K562 (cell line): ENCODE measurements around the gene SMARCA1. TPM values are rescaled to one million over a fixed set of nuclear protein-coding genes. Genes with fewer than 3 reads are reported as not detected.

Source experiments
- ATAC-seq: fragments of 200-7000 bp; cut with Tn5 transposase; 3 replicates; pipeline ENCODE4 v1.9.1; 2020; ENCODE audit warnings: moderate library complexity
- BruUV-seq: library from RNA; stranded (reverse); fragments of 400-500 nt; replicated peaks from 2 replicates; lab custom pipeline; 2021; lab: Mats Ljungman, UMichigan
- CTCF ChIA-PET: fragments of 300-600 bp; formaldehyde crosslinking; extraction: SDS; loops from one replicate; lab custom pipeline; 2021; ENCODE audit warnings: low intra/inter-chr PET ratio; lab: Yijun Ruan, JAX
- POLR2A ChIA-PET: fragments of 300-600, 350-650 bp; sonication (Branson Sonifier 250); formaldehyde crosslinking; extraction: SDS; loops from one replicate; lab custom pipeline; 2021; ENCODE audit warnings: antibody characterized with exemption, inconsistent platforms; lab: Yijun Ruan, JAX
- DNase-seq, 4 experiments: peaks; one replicate each; pipeline versions ENCODE4 v3.0.0 to v3.0.0-alpha.2; 2011 to 2018; ENCODE audit warnings: low spot score in 3 of 4, mixed read lengths in 3 of 4; ENCODE audit errors: extremely low read depth in 1 of 4
- FAIRE-seq: peaks from 2 replicates; lab custom pipeline; 2011; peaks lifted over from hg19 to GRCh38; lab: Jason Lieb, UNC
- H2AFZ ChIP-seq: 2 replicates; pipeline ENCODE4 v1.6.0; 2011; ENCODE audit warnings: low read depth, low read length, control low read depth, inconsistent platforms
- H3K27ac ChIP-seq: fragments of 200-600 bp; 3 replicates; pipeline ENCODE4 v1.8.0; 2011; ENCODE audit warnings: low read depth, mild to moderate bottlenecking, control low read depth, inconsistent platforms, low read length, moderate library complexity, mixed read lengths; ENCODE audit errors: extremely low read depth
- H3K27me3 ChIP-seq, 2 experiments: fragments of 300-600 bp in 1 of 2; 2 replicates in 1 of 2; 3 replicates in 1 of 2; pipeline versions ENCODE4 v1.6.0 to v1.8.0; 2011; ENCODE audit warnings: inconsistent platforms in 2 of 2, low read length in 2 of 2, mild to moderate bottlenecking in 1 of 2, mixed read lengths in 1 of 2, moderate library complexity in 1 of 2; ENCODE audit not compliant: control insufficient read depth in 2 of 2, insufficient read depth in 2 of 2
- H3K36me3 ChIP-seq: fragments of 300-600 bp; 3 replicates; pipeline ENCODE4 v1.8.0; 2011; ENCODE audit warnings: mild to moderate bottlenecking, low read length, inconsistent platforms; ENCODE audit not compliant: control insufficient read depth, insufficient read depth
- H3K4me1 ChIP-seq, 2 experiments: fragments of 200-600 bp in 1 of 2; replicated peaks in 1 of 2; 2 replicates in 1 of 2; 3 replicates in 1 of 2; pipeline versions ENCODE4 v1.5.1 to v1.8.0; 2011; ENCODE audit warnings: inconsistent platforms in 2 of 2, low read length in 2 of 2, mild to moderate bottlenecking in 1 of 2, mixed read lengths in 1 of 2, moderate library complexity in 1 of 2; ENCODE audit not compliant: control insufficient read depth in 2 of 2, insufficient read depth in 2 of 2
- H3K4me2 ChIP-seq: 2 replicates; pipeline ENCODE4 v1.6.1; 2011; ENCODE audit warnings: low read length, control low read depth, inconsistent platforms, mixed read lengths; ENCODE audit not compliant: insufficient read depth
- H3K4me3 ChIP-seq: fragments of 200-600 bp; sonication (generic), shearing (Covaris generic); 2 replicates; pipeline ENCODE4 v1.5.1; 2016; ENCODE audit warnings: control low read depth, inconsistent platforms
- H3K79me2 ChIP-seq: fragments of 200-600 bp; 3 replicates; pipeline ENCODE4 v1.8.0; 2011; ENCODE audit warnings: low read length, inconsistent platforms; ENCODE audit not compliant: control insufficient read depth, insufficient read depth
- H3K9ac ChIP-seq, 2 experiments: 2 replicates each; pipeline versions ENCODE4 v1.6.0 to v1.6.1; 2011; ENCODE audit warnings: low read depth in 2 of 2, low read length in 2 of 2, control low read depth in 1 of 2, inconsistent platforms in 1 of 2, mild to moderate bottlenecking in 1 of 2, mixed read lengths in 1 of 2; ENCODE audit not compliant: insufficient read depth in 1 of 2
- H3K9me1 ChIP-seq: one replicate; pipeline ENCODE4 v1.6.0; 2011; ENCODE audit warnings: inconsistent platforms, mild to moderate bottlenecking, low read length, moderate library complexity; ENCODE audit not compliant: control insufficient read depth, insufficient read depth
- H3K9me3 ChIP-seq: replicated peaks from 2 replicates; pipeline ENCODE4 v1.5.1; 2011; ENCODE audit warnings: low read depth, low read length, inconsistent platforms; ENCODE audit not compliant: control insufficient read depth, insufficient read depth
- H4K20me1 ChIP-seq: replicated peaks from 2 replicates; pipeline ENCODE4 v1.6.1; 2011; ENCODE audit warnings: low read length, inconsistent platforms, mixed read lengths; ENCODE audit not compliant: control insufficient read depth, insufficient read depth
- ARID2 ChIP-seq: fragments of 450-650 bp; IDR thresholded peaks from 2 replicates; pipeline ENCODE4 v1.6.1; 2017; ENCODE audit warnings: antibody characterized with exemption, mild to moderate bottlenecking
- CHD2 ChIP-seq: IDR thresholded peaks from 2 replicates; pipeline ENCODE4 v1.6.1; 2011; ENCODE audit warnings: low read depth, low read length
- HDAC2 ChIP-seq: fragments of 450-650 bp; IDR thresholded peaks from 2 replicates; pipeline ENCODE4 v1.6.1; 2016; ENCODE audit warnings: mild to moderate bottlenecking
- MTA2 ChIP-seq: fragments of 450-650 bp; IDR thresholded peaks from 2 replicates; pipeline ENCODE4 v1.6.1; 2016; ENCODE audit warnings: low read depth
- POLR2B ChIP-seq: fragments of 450-650 bp; IDR thresholded peaks from 2 replicates; pipeline ENCODE4 v1.6.1; 2018; ENCODE audit warnings: low read depth; ENCODE audit not compliant: partially characterized antibody
- PRPF4 ChIP-seq: fragments of 200-400 bp; formaldehyde crosslinking; IDR thresholded peaks from one replicate; pipeline ENCODE4 v1.6.1; 2017; ENCODE audit warnings: low read length, low read depth, mild to moderate bottlenecking; ENCODE audit not compliant: insufficient read depth, poor library complexity, severe bottlenecking
- RB1 ChIP-seq: fragments of 450-650 bp; IDR thresholded peaks from 2 replicates; pipeline ENCODE4 v1.6.1; 2017; ENCODE audit warnings: low read depth, mild to moderate bottlenecking
- RBFOX2 ChIP-seq: fragments of 200-400 bp; formaldehyde crosslinking; IDR thresholded peaks from 2 replicates; pipeline ENCODE4 v1.6.1; 2017; ENCODE audit warnings: low read depth, mild to moderate bottlenecking, low read length, moderate library complexity
- SMAD2 ChIP-seq: fragments of 150-350 bp; IDR thresholded peaks from 2 replicates; pipeline ENCODE4 v1.6.1; 2014; ENCODE audit warnings: low read depth, mild to moderate bottlenecking, low read length
- SMARCC2 ChIP-seq: fragments of 450-650 bp; IDR thresholded peaks from 2 replicates; pipeline ENCODE4 v1.6.1; 2017; ENCODE audit warnings: antibody characterized with exemption, moderate library complexity, mild to moderate bottlenecking, low read depth
- TGIF2 ChIP-seq: sonication (generic); formaldehyde crosslinking; IDR thresholded peaks from 2 replicates; pipeline ENCODE4 v1.8.1; 2022; ENCODE audit warnings: mild to moderate bottlenecking, missing genetic modification reagents, moderate library complexity
- ZNF175 ChIP-seq: fragments of 200-800 bp; sonication (Bioruptor generic); IDR thresholded peaks from 2 replicates; pipeline ENCODE4 v1.6.1; 2016; ENCODE audit warnings: low read depth, mild to moderate bottlenecking, missing genetic modification characterization, missing compliant biosample characterization
- ZNF764 ChIP-seq: fragments of 250-450 bp; sonication (Bioruptor Pico); IDR thresholded peaks from 2 replicates; pipeline ENCODE4 v1.4.0; 2020; ENCODE audit warnings: low read depth, mild to moderate bottlenecking, moderate library complexity
- whole genome bisulfite sequencing: fragments of 100-300 bp; shearing (Covaris generic); methylation state at CpG from one replicate; pipeline ENCODE4 v1.1.6; 2016; ENCODE audit warnings: low coverage, mixed read lengths; ENCODE audit not compliant: insufficient coverage; ENCODE audit errors: missing lambda C conversion rate; 5-methylcytosine and 5-hydroxymethylcytosine counted together
- in situ Hi-C: fragments of 300-500 bp; cut with MboI; formaldehyde crosslinking; loops from 4 replicates; pipeline ENCODE4 v1.15.0; 2018; ENCODE audit warnings: inconsistent platforms, mixed read lengths
- intact Hi-C: fragments of 100-400 bp; cut with micrococcal nuclease; formaldehyde crosslinking; loops from 2 replicates; pipeline ENCODE4 v1.14.2; 2022
- polyA plus RNA-seq, 8 experiments: library from polyadenylated mRNA; depleted of rRNA in 4 of 8; stranded (reverse) in 5 of 8; unstranded in 3 of 8; fragments of >200 nt; fragmentation: Nextera tagmentation in 2 of 8; fragmentation: Illumina TruSeq in 1 of 8; extraction: Ambion mirVana in 2 of 8; extraction: Trizol in 1 of 8; gene quantifications; 2 replicates each; pipeline versions ENCODE4 v1.2.1 to v1.2.3, GENCODE V29; 2011 to 2014; ENCODE audit warnings: inconsistent platforms in 1 of 8, missing spikeins in 1 of 8
- total RNA-seq, 7 experiments: library from RNA; depleted of rRNA in 6 of 7; stranded (reverse); fragments of >200 nt in 6 of 7; fragmentation: Illumina TruSeq in 2 of 7; extraction: Trizol in 2 of 7; gene quantifications; 2 replicates each; pipeline versions ENCODE4 v1.2.1 to v1.2.3, GENCODE V29; 2011 to 2021; ENCODE audit warnings: low replicate concordance in 1 of 7
- TF ChIP-seq, protein P1 (sequence below), 2 experiments: fragments of 450-650 bp; IDR thresholded peaks; 2 replicates each; pipeline ENCODE4 v1.6.1; 2018; ENCODE audit warnings: mild to moderate bottlenecking in 2 of 2, low read depth in 1 of 2; ENCODE audit not compliant: partially characterized antibody in 2 of 2

Gene SMARCA1
- total and polyA plus RNA-seq, 9 of the 15 experiments (the other 6 are each of a cell fraction or from before 2014, with no cell fraction given) = 0.42 to 3.0 (median 2.0) TPM

DNA sequence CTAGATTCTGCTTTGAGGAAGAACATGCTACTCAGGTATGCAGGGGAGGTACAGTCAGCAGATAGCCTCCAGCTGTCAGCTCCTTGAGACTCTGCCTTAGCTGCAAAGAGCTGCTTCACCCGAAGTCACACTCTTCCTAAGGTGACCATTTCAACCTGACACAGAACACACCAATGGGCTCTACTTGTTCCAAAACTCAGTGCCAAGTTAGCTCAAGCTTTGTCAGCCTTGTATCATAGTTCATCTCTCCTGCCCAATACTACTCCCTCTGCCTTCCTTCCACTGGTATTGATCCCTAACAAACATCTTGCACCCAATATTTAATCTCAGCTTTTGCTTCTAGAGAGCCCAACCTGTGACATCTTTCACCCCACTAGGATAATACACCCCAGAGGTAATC lies 7.8 kb upstream of the SMARCA1 start:
- ChIA-PET CTCF (no interaction called here), POLR2A (interaction anchor here (1.1 kb wide), 1 partner anchor 9 kb away, joined by 3 read pairs; the partner anchor contains the start of gene OCRL)
- Histone ChIP-seq H3K79me2 (no peaks in the 10 kb centered on the region), H3K9me3 (no peaks in the 10 kb centered on the region), H2AFZ (no peak overlapping the region), H3K9me1 (no peaks in the 10 kb centered on the region), H3K9ac (no peak overlapping the region), H3K4me1 (no peaks in the 10 kb centered on the region), H3K27me3 (no peaks in the 10 kb centered on the region; a peak in 1 of 5 replicates), H3K27ac (no peak overlapping the region), H3K4me3 (no peak overlapping the region), H3K4me2 (no peak overlapping the region), H4K20me1 (no peaks in the 10 kb centered on the region), H3K36me3 (no peaks in the 10 kb centered on the region)
- TF ChIP-seq TGIF2 (CRISPR knock-in tag) (no peak), SMARCC2 (no peak), POLR2B (no peak), SMAD2 (no peak), RBFOX2 (no peak), RB1 (no peak), MTA2 (no peak), ZNF764 (CRISPR knock-in tag) (no peak), ZNF175 (CRISPR knock-in tag) (no peak), PRPF4 (no peak), CHD2 (no peak), ARID2 (no peak), HDAC2 (no peak)
- TF ChIP-seq, protein P1, sequence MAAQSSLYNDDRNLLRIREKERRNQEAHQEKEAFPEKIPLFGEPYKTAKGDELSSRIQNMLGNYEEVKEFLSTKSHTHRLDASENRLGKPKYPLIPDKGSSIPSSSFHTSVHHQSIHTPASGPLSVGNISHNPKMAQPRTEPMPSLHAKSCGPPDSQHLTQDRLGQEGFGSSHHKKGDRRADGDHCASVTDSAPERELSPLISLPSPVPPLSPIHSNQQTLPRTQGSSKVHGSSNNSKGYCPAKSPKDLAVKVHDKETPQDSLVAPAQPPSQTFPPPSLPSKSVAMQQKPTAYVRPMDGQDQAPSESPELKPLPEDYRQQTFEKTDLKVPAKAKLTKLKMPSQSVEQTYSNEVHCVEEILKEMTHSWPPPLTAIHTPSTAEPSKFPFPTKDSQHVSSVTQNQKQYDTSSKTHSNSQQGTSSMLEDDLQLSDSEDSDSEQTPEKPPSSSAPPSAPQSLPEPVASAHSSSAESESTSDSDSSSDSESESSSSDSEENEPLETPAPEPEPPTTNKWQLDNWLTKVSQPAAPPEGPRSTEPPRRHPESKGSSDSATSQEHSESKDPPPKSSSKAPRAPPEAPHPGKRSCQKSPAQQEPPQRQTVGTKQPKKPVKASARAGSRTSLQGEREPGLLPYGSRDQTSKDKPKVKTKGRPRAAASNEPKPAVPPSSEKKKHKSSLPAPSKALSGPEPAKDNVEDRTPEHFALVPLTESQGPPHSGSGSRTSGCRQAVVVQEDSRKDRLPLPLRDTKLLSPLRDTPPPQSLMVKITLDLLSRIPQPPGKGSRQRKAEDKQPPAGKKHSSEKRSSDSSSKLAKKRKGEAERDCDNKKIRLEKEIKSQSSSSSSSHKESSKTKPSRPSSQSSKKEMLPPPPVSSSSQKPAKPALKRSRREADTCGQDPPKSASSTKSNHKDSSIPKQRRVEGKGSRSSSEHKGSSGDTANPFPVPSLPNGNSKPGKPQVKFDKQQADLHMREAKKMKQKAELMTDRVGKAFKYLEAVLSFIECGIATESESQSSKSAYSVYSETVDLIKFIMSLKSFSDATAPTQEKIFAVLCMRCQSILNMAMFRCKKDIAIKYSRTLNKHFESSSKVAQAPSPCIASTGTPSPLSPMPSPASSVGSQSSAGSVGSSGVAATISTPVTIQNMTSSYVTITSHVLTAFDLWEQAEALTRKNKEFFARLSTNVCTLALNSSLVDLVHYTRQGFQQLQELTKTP (IDR thresholded peaks at IDR 0.05; ENCODE audit: low read depth in 1 of 2, partially characterized antibody in 2 of 2) = no peak
- ATAC-seq = no peak
- BruUV-seq = no TSS peak
- intact Hi-C loops (no loop called here), in situ Hi-C loops (no loop called here)
- DNase-seq = no peak
- WGBS = 0% methylated on average over 1 of the region's 1 CpG
- FAIRE-seq = no peak
